ENCODE results near the gene AXIN2.

GRCh38 chr17:65533056-65533745 is 28.2 kb downstream of the AXIN2 start:
- TF ChIP-seq CTCF (IDR thresholded peaks at IDR 0.05) (no peak), POLR2A (IDR thresholded peaks at IDR 0.05) (no peak)
